ENCODE data around the gene FAM171A1. TPM values are rescaled to one million over a fixed set of nuclear protein-coding genes. Genes with fewer than 3 reads are reported as not detected.
"Not testable (repeated sequence)": the region's sequence is repeated elsewhere in the genome, so short reads cannot be mapped to it uniquely, and the experiment has no call there.

FAM171A1 gene
- total and polyA plus RNA-seq, 2 experiments from 2014 or later: 38.9 to 41.5 TPM

DNA sequence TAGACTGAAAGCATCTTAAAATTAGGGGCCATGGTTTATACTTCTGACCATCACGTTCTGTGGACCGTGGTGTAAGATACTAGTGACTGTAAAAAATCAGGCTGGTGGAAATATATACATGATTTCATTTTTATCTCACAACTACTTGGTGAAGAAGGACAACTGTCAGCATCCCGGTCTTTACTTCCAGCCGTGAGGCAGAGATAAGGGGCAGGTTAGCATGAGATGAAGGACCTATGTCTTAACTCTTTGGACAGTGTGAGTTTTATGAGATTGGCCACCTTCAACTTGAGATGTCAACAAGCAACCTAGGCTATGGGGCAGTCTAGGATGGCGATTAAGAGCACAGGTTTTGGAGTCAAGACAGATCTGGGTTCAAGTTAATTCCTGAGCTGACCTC is 37.5 kb upstream of the FAM171A1 start:
- TF ChIP-seq, protein P1, sequence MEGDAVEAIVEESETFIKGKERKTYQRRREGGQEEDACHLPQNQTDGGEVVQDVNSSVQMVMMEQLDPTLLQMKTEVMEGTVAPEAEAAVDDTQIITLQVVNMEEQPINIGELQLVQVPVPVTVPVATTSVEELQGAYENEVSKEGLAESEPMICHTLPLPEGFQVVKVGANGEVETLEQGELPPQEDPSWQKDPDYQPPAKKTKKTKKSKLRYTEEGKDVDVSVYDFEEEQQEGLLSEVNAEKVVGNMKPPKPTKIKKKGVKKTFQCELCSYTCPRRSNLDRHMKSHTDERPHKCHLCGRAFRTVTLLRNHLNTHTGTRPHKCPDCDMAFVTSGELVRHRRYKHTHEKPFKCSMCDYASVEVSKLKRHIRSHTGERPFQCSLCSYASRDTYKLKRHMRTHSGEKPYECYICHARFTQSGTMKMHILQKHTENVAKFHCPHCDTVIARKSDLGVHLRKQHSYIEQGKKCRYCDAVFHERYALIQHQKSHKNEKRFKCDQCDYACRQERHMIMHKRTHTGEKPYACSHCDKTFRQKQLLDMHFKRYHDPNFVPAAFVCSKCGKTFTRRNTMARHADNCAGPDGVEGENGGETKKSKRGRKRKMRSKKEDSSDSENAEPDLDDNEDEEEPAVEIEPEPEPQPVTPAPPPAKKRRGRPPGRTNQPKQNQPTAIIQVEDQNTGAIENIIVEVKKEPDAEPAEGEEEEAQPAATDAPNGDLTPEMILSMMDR (IDR thresholded peaks at IDR 0.05; ENCODE audit: low read depth, low read length): no peak
- Histone ChIP-seq H3K4me1 (ENCODE audit: low read depth) (no peaks in the 10 kb centered on the region), H3K27ac (no peak overlapping the region), H3K36me3 (no peaks in the 10 kb centered on the region), H3K4me3 (no peak overlapping the region), H3K27me3 (no peaks in the 10 kb centered on the region), H3K9me3 (ENCODE audit: low read depth) (no peaks in the 10 kb centered on the region)
- DNase-seq (ENCODE audit: low read depth in 1 of 2, low spot score in 1 of 2): no peak

- Histone ChIP-seq H3K4me1 (ENCODE audit: low read depth) (no peaks in the 10 kb centered on the region), H3K4me3 (no peak overlapping the region), H3K27me3 (no peaks in the 10 kb centered on the region), H3K27ac (no peak overlapping the region), H3K36me3 (no peaks in the 10 kb centered on the region), H3K9me3 (ENCODE audit: low read depth) (no peaks in the 10 kb centered on the region)
- DNase-seq (ENCODE audit: low read depth in 1 of 2, low spot score in 1 of 2): no peak
- TF ChIP-seq, protein P1 (IDR thresholded peaks at IDR 0.05; ENCODE audit: low read depth, low read length): no peak
Measured at GRCh38 chr10:15405319-15405718, 34.2 kb upstream of the FAM171A1 start.

DNA sequence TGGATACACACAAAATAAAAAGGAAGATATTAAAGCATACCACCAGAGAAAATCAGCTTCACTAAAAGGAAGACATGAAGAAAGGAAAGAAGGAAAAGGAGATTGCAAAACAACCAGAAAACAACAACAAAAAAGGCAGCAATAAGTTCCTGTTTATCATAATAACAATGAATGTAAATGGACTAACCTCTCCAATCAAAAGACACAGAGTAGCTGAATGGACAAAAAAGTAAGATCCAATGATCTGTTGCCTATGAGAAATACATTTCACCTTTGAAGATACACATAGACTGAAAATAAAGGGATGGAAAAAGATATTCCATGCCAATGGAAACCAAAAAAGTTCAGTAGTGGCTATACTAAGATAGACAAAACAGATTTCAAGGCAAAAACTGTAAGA is 30.3 kb upstream of the FAM171A1 start:
- Histone ChIP-seq H3K36me3 (no peaks in the 10 kb centered on the region), H3K27ac (no peak overlapping the region), H3K9me3 (ENCODE audit: low read depth) (no peaks in the 10 kb centered on the region), H3K4me1 (ENCODE audit: low read depth) (no peaks in the 10 kb centered on the region), H3K27me3 (no peaks in the 10 kb centered on the region), H3K4me3 (no peak overlapping the region)
- no peak for DNase-seq (ENCODE audit: low read depth in 1 of 2, low spot score in 1 of 2)
- TF ChIP-seq, protein P1 (IDR thresholded peaks at IDR 0.05; ENCODE audit: low read depth, low read length): no peak

- not testable (repeated sequence) for H3K4me3 ChIP-seq; H3K27me3 ChIP-seq; DNase-seq (ENCODE audit: low read depth in 1 of 2, low spot score in 1 of 2); H3K36me3 ChIP-seq; H3K4me1 ChIP-seq (ENCODE audit: low read depth); H3K27ac ChIP-seq; H3K9me3 ChIP-seq (ENCODE audit: low read depth)
Measured at GRCh38 chr10:15400461-15400860, 29.4 kb upstream of the FAM171A1 start.

GRCh38 chr10:15399060-15399661 is 28.1 kb upstream of the FAM171A1 start:
- DNase-seq (ENCODE audit: low read depth in 1 of 2, low spot score in 1 of 2): no peak
- TF ChIP-seq, protein P1 (IDR thresholded peaks at IDR 0.05; ENCODE audit: low read depth, low read length): no peak
- Histone ChIP-seq H3K9me3 (ENCODE audit: low read depth) (no peaks in the 10 kb centered on the region), H3K4me3 (no peak overlapping the region), H3K27me3 (no peaks in the 10 kb centered on the region), H3K4me1 (ENCODE audit: low read depth) (no peaks in the 10 kb centered on the region), H3K36me3 (no peaks in the 10 kb centered on the region), H3K27ac (no peak overlapping the region)

DNA sequence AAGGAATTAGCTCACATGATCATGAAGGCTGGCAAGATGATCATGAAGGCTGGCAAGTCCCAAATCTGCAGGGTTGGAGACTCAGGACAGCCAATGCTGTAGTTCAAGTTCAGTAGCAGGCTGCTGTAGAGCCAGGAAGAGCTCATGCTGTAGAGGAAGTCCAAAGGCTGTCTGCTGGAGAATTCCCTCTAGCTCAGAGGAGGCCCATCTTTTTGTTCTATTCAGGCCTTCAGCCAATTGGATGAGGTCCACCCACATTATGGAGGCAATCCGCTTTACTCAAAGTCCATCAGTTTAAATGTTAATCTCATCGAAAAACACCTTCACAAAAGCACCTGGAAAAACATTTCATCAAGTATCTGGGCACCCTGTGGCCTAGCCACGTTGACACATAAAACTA is 24.8 kb upstream of the FAM171A1 start:
- no peak for DNase-seq (ENCODE audit: low read depth in 1 of 2, low spot score in 1 of 2)
- H3K4me1 ChIP-seq (ENCODE audit: low read depth): no peaks in the 10 kb centered on the region
- no peak overlapping the region for H3K4me3 ChIP-seq
- no peaks in the 10 kb centered on the region for H3K27me3 ChIP-seq
- H3K9me3 ChIP-seq (ENCODE audit: low read depth): no peaks in the 10 kb centered on the region
- TF ChIP-seq, protein P1 (IDR thresholded peaks at IDR 0.05; ENCODE audit: low read depth, low read length): no peak
- H3K27ac ChIP-seq: no peak overlapping the region
- H3K36me3 ChIP-seq: no peaks in the 10 kb centered on the region
